ENCODE results near the gene ENO1.
"Not testable (repeated sequence)": the region's sequence is repeated elsewhere in the genome, so short reads cannot be mapped to it uniquely, and the experiment has no call there.

ENO1 gene

GRCh38 chr1:8878448-8878697 lies at the start of gene ENO1:
ENO1 (minus strand) TSS chr1:8878686; CDS start chr1:8874908, 3,778 bp downstream.
- no peak for DNase-seq

- no peak for DNase-seq
Measured at GRCh38 chr1:8926707-8927694, 48.5 kb upstream of the ENO1 start.

GRCh38 chr1:8925960-8926359 lies 47.5 kb upstream of the ENO1 start:
- no peak for DNase-seq

GRCh38 chr1:8925406-8925805 lies 46.9 kb upstream of the ENO1 start:
- no peak for DNase-seq

GRCh38 chr1:8922962-8923361 lies 44.5 kb upstream of the ENO1 start:
- no peak for DNase-seq

- DNase-seq, result not testable (repeated sequence)
Measured at GRCh38 chr1:8917536-8917935, 39.0 kb upstream of the ENO1 start.

GRCh38 chr1:8915446-8915845 lies 37.0 kb upstream of the ENO1 start:
- no peak for DNase-seq

- no peak for DNase-seq
Measured at GRCh38 chr1:8914466-8914865, 36.0 kb upstream of the ENO1 start.

GRCh38 chr1:8913457-8913856 lies 35.0 kb upstream of the ENO1 start:
- DNase-seq, result no peak

- no peak for DNase-seq
Measured at GRCh38 chr1:8911416-8912309, 33.2 kb upstream of the ENO1 start.

GRCh38 chr1:8910914-8911313 lies 32.4 kb upstream of the ENO1 start:
- DNase-seq, result no peak

GRCh38 chr1:8910331-8910730 lies 31.8 kb upstream of the ENO1 start:
- DNase-seq, result no peak

GRCh38 chr1:8908388-8909151 lies 30.1 kb upstream of the ENO1 start:
- DNase-seq, result no peak

GRCh38 chr1:8905582-8906191 lies 27.2 kb upstream of the ENO1 start:
- DNase-seq, result no peak

GRCh38 chr1:8903908-8904650 lies 25.6 kb upstream of the ENO1 start:
- no peak for DNase-seq

GRCh38 chr1:8903410-8903809 lies 24.9 kb upstream of the ENO1 start:
- no peak for DNase-seq

- no peak for DNase-seq
Measured at GRCh38 chr1:8902765-8903164, 24.3 kb upstream of the ENO1 start.

- DNase-seq, result not testable (repeated sequence)
Measured at GRCh38 chr1:8900684-8901083, 22.2 kb upstream of the ENO1 start.

GRCh38 chr1:8899046-8899445 lies 20.6 kb upstream of the ENO1 start:
- no peak for DNase-seq

- not testable (repeated sequence) for DNase-seq
Measured at GRCh38 chr1:8898418-8898817, 19.9 kb upstream of the ENO1 start.

GRCh38 chr1:8897505-8897904 lies 19.0 kb upstream of the ENO1 start:
- not testable (repeated sequence) for DNase-seq

GRCh38 chr1:8896775-8897174 lies 18.3 kb upstream of the ENO1 start:
- not testable (repeated sequence) for DNase-seq
